Hematopoietic multipotent progenitor cell treated with erythropoietin and hydrocortisone succinate and interleukin-3 and kit ligand, for 4 days (in vitro differentiated cells): ENCODE measurements around the gene RPS23.
A peak's percentile ranks its signal among the peaks of the same experiment; 100 is the strongest.

Experiments used
- DNase-seq: peaks from one replicate; pipeline ENCODE4 v3.0.0-alpha.2; 2015

The RPS23 gene

DNA sequence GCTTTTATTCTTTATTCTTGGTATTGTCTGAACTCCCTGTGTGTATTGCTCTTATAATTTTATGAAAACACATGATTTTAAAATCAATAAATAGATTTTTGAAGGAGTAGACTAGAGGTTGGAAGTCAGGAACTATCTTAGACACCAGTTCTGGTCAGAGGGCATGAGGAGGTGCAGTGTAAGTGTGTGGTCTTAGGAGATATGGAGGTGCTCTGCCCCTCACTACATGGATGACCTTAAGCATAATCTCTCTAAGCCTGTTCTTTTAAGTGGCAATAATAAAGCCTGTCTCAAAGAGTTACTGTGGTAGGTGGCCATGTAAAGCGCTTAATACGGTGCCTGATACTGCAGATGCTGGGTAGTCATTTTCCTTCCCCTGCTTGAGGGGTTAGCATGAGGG, 34.0 kb downstream of the RPS23 start:
- no peak for DNase-seq

DNA sequence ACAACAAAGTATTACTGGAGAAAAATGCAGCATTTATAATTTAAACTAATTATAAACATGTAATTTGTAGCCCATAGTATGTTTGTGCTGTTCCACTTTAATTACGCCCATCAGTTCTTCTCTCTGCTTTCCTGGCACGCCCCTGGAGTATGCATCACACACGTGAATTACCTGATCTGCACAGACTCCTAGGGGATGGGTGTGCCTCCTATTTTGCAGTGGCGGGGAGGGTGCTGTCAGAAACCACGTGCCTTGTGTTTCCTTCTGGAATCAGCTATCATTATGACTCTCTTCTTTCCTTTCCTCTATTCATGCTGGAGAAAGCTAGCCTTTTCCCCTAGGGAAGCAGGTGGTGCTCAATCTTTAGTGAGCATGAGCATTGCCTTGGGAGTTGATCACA, 43.3 kb downstream of the RPS23 start:
- no peak for DNase-seq

DNA sequence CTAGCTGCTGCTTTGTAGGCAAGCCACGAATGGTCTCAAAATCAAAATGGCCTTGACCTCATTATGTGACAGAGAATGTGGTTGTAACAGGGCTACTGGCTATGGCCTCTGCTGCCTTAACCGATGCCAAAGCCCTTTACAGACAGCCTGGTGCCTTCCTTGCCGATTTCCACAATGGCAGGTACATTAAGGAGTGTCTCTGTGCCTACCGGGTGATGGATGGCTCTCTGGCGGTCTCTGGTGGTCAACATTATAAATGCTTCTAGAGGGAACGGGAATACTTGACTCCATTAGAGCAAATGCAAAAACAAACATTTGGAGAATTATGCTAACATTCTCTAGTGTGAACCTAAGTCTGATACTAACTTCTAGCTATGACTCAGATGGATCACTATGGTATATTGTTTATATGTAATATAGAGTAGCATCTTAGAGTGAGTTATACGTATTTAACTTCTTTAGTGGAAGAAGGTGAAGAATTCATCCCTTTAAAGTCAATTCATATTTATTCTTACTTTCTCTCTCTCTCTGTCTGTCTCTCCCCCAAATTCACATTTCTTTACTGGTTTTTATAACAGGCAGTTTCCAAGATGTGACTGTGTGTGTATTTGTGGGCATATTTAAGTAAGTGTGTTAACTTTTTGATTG, 52.5 kb downstream of the RPS23 start:
- DNase-seq = peak; percentile 80
